K562 (cell line): ENCODE results near the gene CCDC85C. TPM values are rescaled to one million over a fixed set of nuclear protein-coding genes. Genes with fewer than 3 reads are reported as not detected.

ENCODE experiments used
- ARHGAP35 ChIP-seq: fragments of 450-650 bp; IDR thresholded peaks from 2 replicates; pipeline ENCODE4 v1.6.1; 2018; ENCODE audit not compliant: partially characterized antibody
- ASH1L ChIP-seq: fragments of 450-650 bp; IDR thresholded peaks from 2 replicates; pipeline ENCODE4 v1.6.1; 2018; ENCODE audit warnings: borderline replicate concordance, mild to moderate bottlenecking, low read depth; ENCODE audit not compliant: partially characterized antibody
- CBX8 ChIP-seq: fragments of 200-600 bp; sonication (generic); IDR thresholded peaks from 2 replicates; pipeline ENCODE4 v1.6.1; 2012; ENCODE audit warnings: borderline replicate concordance, mixed run types, low read depth, mild to moderate bottlenecking, moderate library complexity, mixed read lengths, low read length, control low read depth, inconsistent platforms; ENCODE audit not compliant: poor library complexity, severe bottlenecking; ENCODE audit errors: extremely low read depth
- CC2D1A ChIP-seq: fragments of 450-650 bp; IDR thresholded peaks from 2 replicates; pipeline ENCODE4 v1.6.1; 2017; ENCODE audit warnings: mild to moderate bottlenecking
- EP300 ChIP-seq: IDR thresholded peaks from 2 replicates; pipeline ENCODE4 v1.6.1; 2012; ENCODE audit warnings: low read length, improper control_type of control experiment
- FOXJ2 ChIP-seq: fragments of 200-800 bp; sonication (Bioruptor generic); IDR thresholded peaks from 2 replicates; pipeline ENCODE4 v1.6.1; 2016; ENCODE audit warnings: missing genetic modification characterization, missing compliant biosample characterization
- KLF13 ChIP-seq: fragments of 450-650 bp; IDR thresholded peaks from 2 replicates; pipeline ENCODE4 v1.6.1; 2016; ENCODE audit warnings: missing genetic modification characterization, low read depth, mild to moderate bottlenecking, missing compliant biosample characterization, moderate library complexity, borderline replicate concordance
- MAFF ChIP-seq: IDR thresholded peaks from 2 replicates; pipeline ENCODE4 v1.6.1; 2012; ENCODE audit warnings: low read length, improper control_type of control experiment
- NBN ChIP-seq: fragments of 450-650 bp; IDR thresholded peaks from 2 replicates; pipeline ENCODE4 v1.6.1; 2016; ENCODE audit warnings: low read depth, mild to moderate bottlenecking
- NFE2 ChIP-seq: IDR thresholded peaks from 2 replicates; pipeline ENCODE4 v1.6.1; 2014; ENCODE audit warnings: antibody characterized with exemption, low read depth
- NR4A1 ChIP-seq, 2 experiments: fragments of 250-450 bp in 1 of 2; fragments of 450-650 bp in 1 of 2; sonication (Bioruptor Pico) in 1 of 2; IDR thresholded peaks; 2 replicates each; pipeline versions ENCODE4 v1.4.0 to v1.6.1; 2016 to 2020; ENCODE audit warnings: mild to moderate bottlenecking in 2 of 2, missing compliant biosample characterization in 1 of 2, missing genetic modification characterization in 1 of 2, moderate library complexity in 1 of 2
- OTX1 ChIP-seq: fragments of 450-650 bp; formaldehyde crosslinking; IDR thresholded peaks from 2 replicates; pipeline ENCODE4 v1.4.0; 2022; ENCODE audit warnings: mild to moderate bottlenecking
- PCBP2 ChIP-seq: fragments of 200-400 bp; formaldehyde crosslinking; IDR thresholded peaks from 2 replicates; pipeline ENCODE4 v1.6.1; 2018; ENCODE audit warnings: low read length, low read depth, mild to moderate bottlenecking, moderate library complexity; ENCODE audit not compliant: poor library complexity, severe bottlenecking
- PHTF2 ChIP-seq: fragments of 250-450 bp; sonication (Bioruptor Pico); IDR thresholded peaks from 2 replicates; pipeline ENCODE4 v1.5.0; 2021; ENCODE audit warnings: mild to moderate bottlenecking
- POLR2H ChIP-seq: IDR thresholded peaks from 2 replicates; pipeline ENCODE4 v1.6.1; 2016; ENCODE audit warnings: missing genetic modification characterization, low read depth, mild to moderate bottlenecking, control low read depth, missing compliant biosample characterization, moderate library complexity
- PTRF ChIP-seq: fragments of 450-650 bp; IDR thresholded peaks from 2 replicates; pipeline ENCODE4 v1.6.1; 2016; ENCODE audit warnings: mild to moderate bottlenecking, missing genetic modification characterization, missing compliant biosample characterization
- PTTG1 ChIP-seq: fragments of 450-650 bp; IDR thresholded peaks from 2 replicates; pipeline ENCODE4 v1.6.1; 2016; ENCODE audit warnings: low read depth, mild to moderate bottlenecking, missing genetic modification characterization, missing compliant biosample characterization
- RHOXF2B ChIP-seq: fragments of 250-450 bp; sonication (Bioruptor Pico); conservative IDR thresholded peaks from 2 replicates; pipeline ENCODE4 v1.5.1; 2021
- SPI1 ChIP-seq: IDR thresholded peaks from 2 replicates; pipeline ENCODE4 v1.6.1; 2011; ENCODE audit warnings: low read depth, low read length, control low read depth, borderline replicate concordance
- TSC22D4 ChIP-seq: fragments of 450-650 bp; IDR thresholded peaks from 2 replicates; pipeline ENCODE4 v1.6.1; 2016; ENCODE audit warnings: missing genetic modification characterization, missing biosample characterization, control low read depth
- ZNF274 ChIP-seq: IDR thresholded peaks from 2 replicates; pipeline ENCODE4 v1.6.1; 2011; ENCODE audit warnings: low read depth, mild to moderate bottlenecking, low read length, moderate library complexity, borderline replicate concordance
- ZNF695 ChIP-seq: fragments of 450-650 bp; formaldehyde crosslinking; IDR thresholded peaks from 2 replicates; pipeline ENCODE4 v1.4.0; 2020; ENCODE audit warnings: mild to moderate bottlenecking, moderate library complexity
- ZNF77 ChIP-seq: fragments of 250-450 bp; sonication (Bioruptor Pico); IDR thresholded peaks from 2 replicates; pipeline ENCODE4 v1.5.0; 2020
- polyA plus RNA-seq, 8 experiments: library from polyadenylated mRNA; depleted of rRNA in 4 of 8; stranded (reverse) in 5 of 8; unstranded in 3 of 8; fragments of >200 nt; fragmentation: Nextera tagmentation in 2 of 8; fragmentation: Illumina TruSeq in 1 of 8; extraction: Ambion mirVana in 2 of 8; extraction: Trizol in 1 of 8; gene quantifications; 2 replicates each; pipeline versions ENCODE4 v1.2.1 to v1.2.3, GENCODE V29; 2011 to 2014; ENCODE audit warnings: inconsistent platforms in 1 of 8, missing spikeins in 1 of 8
- total RNA-seq, 7 experiments: library from RNA; depleted of rRNA in 6 of 7; stranded (reverse); fragments of >200 nt in 6 of 7; fragmentation: Illumina TruSeq in 2 of 7; extraction: Trizol in 2 of 7; gene quantifications; 2 replicates each; pipeline versions ENCODE4 v1.2.1 to v1.2.3, GENCODE V29; 2011 to 2021; ENCODE audit warnings: low replicate concordance in 1 of 7
- TF ChIP-seq, protein P1 (sequence below): fragments of 250-450 bp; sonication (Bioruptor Pico); IDR thresholded peaks from 2 replicates; pipeline ENCODE4 v1.4.0; 2020; ENCODE audit warnings: mild to moderate bottlenecking, moderate library complexity
- TF ChIP-seq, protein P2 (sequence below), 2 experiments: fragments of 450-650 bp; conservative IDR thresholded peaks; 2 replicates each; pipeline ENCODE4 v1.6.1; 2017; ENCODE audit warnings: mild to moderate bottlenecking in 2 of 2, moderate library complexity in 2 of 2

CCDC85C gene
- total and polyA plus RNA-seq, 9 of the 15 experiments (the other 6 are each of a cell fraction or from before 2014, with no cell fraction given): 0.18 to 22.0 (median 6.3) TPM

DNA sequence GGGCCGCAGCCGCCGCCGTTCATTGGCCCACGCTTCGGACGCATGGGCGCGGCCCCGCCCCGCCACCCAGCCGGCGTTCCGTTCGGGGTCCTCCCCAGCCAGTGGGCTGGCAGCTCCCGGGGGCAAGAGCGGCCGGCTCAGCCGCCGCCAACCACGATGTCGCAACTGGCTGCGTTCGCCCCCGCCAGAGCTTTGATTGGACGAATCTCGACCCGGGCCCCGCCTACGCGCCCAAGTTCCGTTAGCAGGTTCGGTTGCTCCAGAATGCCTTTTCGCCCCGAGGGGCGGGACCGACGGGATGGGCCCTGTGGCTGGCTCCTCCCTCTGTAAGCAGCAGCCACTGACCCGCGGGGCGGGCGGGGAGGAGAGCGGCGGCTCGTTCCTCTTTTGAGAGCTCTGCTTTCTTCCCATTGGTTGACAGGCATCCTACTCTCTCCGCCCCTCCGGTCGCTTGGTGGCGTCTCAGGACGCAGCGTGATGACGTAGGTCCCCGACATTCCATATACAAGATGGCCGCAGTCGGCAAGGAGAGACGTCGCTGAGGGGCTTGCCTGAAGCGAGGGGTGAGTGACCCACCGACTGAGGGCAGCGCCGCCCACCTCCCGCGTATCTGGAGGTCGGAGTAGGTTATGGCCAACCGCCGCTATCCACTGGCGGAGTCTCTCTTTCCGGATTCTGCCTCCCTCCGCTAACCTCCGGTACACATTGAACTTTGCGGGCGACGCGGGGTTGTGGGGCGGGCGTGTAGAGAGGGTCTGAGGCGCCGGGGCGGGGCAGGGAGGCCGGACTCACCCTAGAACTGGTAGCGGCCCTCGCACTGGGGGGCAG, 122.9 kb downstream of the CCDC85C start, which contains the start of gene CCNK (continued):
- no peak for TF ChIP-seq NFE2
- no peak for TF ChIP-seq PCBP2
- no peak for TF ChIP-seq ZNF274
- TF ChIP-seq CBX8: no peak
- TF ChIP-seq SPI1: no peak
- TF ChIP-seq, protein P1, sequence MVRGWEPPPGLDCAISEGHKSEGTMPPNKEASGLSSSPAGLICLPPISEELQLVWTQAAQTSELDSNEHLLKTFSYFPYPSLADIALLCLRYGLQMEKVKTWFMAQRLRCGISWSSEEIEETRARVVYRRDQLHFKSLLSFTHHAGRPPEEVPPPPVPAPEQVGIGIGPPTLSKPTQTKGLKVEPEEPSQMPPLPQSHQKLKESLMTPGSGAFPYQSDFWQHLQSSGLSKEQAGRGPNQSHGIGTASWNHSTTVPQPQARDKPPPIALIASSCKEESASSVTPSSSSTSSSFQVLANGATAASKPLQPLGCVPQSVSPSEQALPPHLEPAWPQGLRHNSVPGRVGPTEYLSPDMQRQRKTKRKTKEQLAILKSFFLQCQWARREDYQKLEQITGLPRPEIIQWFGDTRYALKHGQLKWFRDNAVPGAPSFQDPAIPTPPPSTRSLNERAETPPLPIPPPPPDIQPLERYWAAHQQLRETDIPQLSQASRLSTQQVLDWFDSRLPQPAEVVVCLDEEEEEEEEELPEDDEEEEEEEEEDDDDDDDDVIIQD (CRISPR knock-in tag): no peak
- no peak for TF ChIP-seq EP300
- no peak for TF ChIP-seq PTTG1 (tag)
- no peak for TF ChIP-seq KLF13 (tag)
- TF ChIP-seq PHTF2 (CRISPR knock-in tag): no peak
- no peak for TF ChIP-seq ARHGAP35
- no peak for TF ChIP-seq OTX1
- TF ChIP-seq NR4A1 (CRISPR knock-in tag; IDR thresholded peaks at IDR 0.05): no peak
- no peak for TF ChIP-seq NR4A1 (tag; IDR thresholded peaks at IDR 0.05)
- TF ChIP-seq, protein P2, sequence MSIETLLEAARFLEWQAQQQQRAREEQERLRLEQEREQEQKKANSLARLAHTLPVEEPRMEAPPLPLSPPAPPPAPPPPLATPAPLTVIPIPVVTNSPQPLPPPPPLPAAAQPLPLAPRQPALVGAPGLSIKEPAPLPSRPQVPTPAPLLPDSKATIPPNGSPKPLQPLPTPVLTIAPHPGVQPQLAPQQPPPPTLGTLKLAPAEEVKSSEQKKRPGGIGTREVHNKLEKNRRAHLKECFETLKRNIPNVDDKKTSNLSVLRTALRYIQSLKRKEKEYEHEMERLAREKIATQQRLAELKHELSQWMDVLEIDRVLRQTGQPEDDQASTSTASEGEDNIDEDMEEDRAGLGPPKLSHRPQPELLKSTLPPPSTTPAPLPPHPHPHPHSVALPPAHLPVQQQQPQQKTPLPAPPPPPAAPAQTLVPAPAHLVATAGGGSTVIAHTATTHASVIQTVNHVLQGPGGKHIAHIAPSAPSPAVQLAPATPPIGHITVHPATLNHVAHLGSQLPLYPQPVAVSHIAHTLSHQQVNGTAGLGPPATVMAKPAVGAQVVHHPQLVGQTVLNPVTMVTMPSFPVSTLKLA (conservative IDR thresholded peaks at IDR 0.05): peak; percentile 51 to 76; a peak in 2 of 4 replicates
- no peak for TF ChIP-seq TSC22D4 (tag)
- no peak for TF ChIP-seq POLR2H (tag)
- TF ChIP-seq RHOXF2B (CRISPR knock-in tag): no peak
- no peak for TF ChIP-seq ZNF695
- TF ChIP-seq ZNF77 (CRISPR knock-in tag): no peak
- TF ChIP-seq CC2D1A: no peak
- no peak for TF ChIP-seq MAFF
- no peak for TF ChIP-seq FOXJ2 (tag)
- no peak for TF ChIP-seq PTRF (tag)
- no peak for TF ChIP-seq NBN
- peak; percentile 62 for TF ChIP-seq ASH1L
